Fibroblast of lung (primary cell): ENCODE measurements around the gene CD52. TPM values are rescaled to one million over a fixed set of nuclear protein-coding genes. Genes with fewer than 3 reads are reported as not detected.

Experiments
- DNase-seq, 2 donors: peaks; one replicate each; pipeline versions ENCODE4 v3.0.0 to v3.0.0-alpha.2; 2010; ENCODE audit warnings: low read depth in 2 of 2
- H2AFZ ChIP-seq: 2 replicates; pipeline ENCODE4 v1.5.1; 2012; ENCODE audit warnings: low read length, control low read depth, inconsistent platforms
- H3K27ac ChIP-seq: 2 replicates; pipeline ENCODE4 v1.5.1; 2011; ENCODE audit warnings: low read length, control low read depth; ENCODE audit not compliant: insufficient read depth
- H3K27me3 ChIP-seq: 2 replicates; pipeline ENCODE4 v1.5.1; 2011; ENCODE audit warnings: mild to moderate bottlenecking, low read length; ENCODE audit not compliant: control insufficient read depth, insufficient read depth
- H3K36me3 ChIP-seq: 2 replicates; pipeline ENCODE4 v1.5.1; 2011; ENCODE audit warnings: low read length; ENCODE audit not compliant: control insufficient read depth, insufficient read depth
- H3K4me1 ChIP-seq: 2 replicates; pipeline ENCODE4 v1.5.1; 2011; ENCODE audit warnings: low read length; ENCODE audit not compliant: control insufficient read depth, insufficient read depth; ENCODE audit errors: extremely low read depth
- H3K4me2 ChIP-seq: 2 replicates; pipeline ENCODE4 v1.5.1; 2011; ENCODE audit warnings: low read length, control low read depth; ENCODE audit not compliant: insufficient read depth; ENCODE audit errors: extremely low read depth
- H3K4me3 ChIP-seq, 4 experiments: fragments of 200-600 bp in 1 of 4; sonication (generic) in 1 of 4; replicated peaks in 1 of 4; 2 replicates each; pipeline ENCODE4 v1.5.1; 2011 to 2016; ENCODE audit warnings: low read length in 4 of 4, low read depth in 3 of 4, mild to moderate bottlenecking in 3 of 4, control low read depth in 2 of 4, inconsistent platforms in 1 of 4, mixed read lengths in 1 of 4; ENCODE audit not compliant: insufficient read depth in 1 of 4; ENCODE audit errors: control extremely low read depth in 1 of 4
- H3K79me2 ChIP-seq: 2 replicates; pipeline ENCODE4 v1.5.1; 2012; ENCODE audit warnings: mild to moderate bottlenecking, low read length, inconsistent platforms; ENCODE audit not compliant: control insufficient read depth, insufficient read depth
- H3K9ac ChIP-seq: 2 replicates; pipeline ENCODE4 v1.5.1; 2011; ENCODE audit warnings: mild to moderate bottlenecking, low read length, control low read depth; ENCODE audit not compliant: insufficient read depth
- H3K9me3 ChIP-seq: 2 replicates; pipeline ENCODE4 v1.5.1; 2012; ENCODE audit warnings: low read depth, low read length; ENCODE audit not compliant: control insufficient read depth, insufficient read depth
- H4K20me1 ChIP-seq: 2 replicates; pipeline ENCODE4 v1.5.1; 2011; ENCODE audit warnings: low read length; ENCODE audit not compliant: control insufficient read depth, insufficient read depth; ENCODE audit errors: extremely low read depth
- CTCF ChIP-seq, 2 donors: IDR thresholded peaks in 1 of 2; conservative IDR thresholded peaks in 1 of 2; 1 replicate in 1 of 2; 2 replicates in 1 of 2; pipeline ENCODE4 v1.5.1; 2011 to 2012; ENCODE audit warnings: low read length in 2 of 2, control low read depth in 1 of 2, inconsistent platforms in 1 of 2, low read depth in 1 of 2, mild to moderate bottlenecking in 1 of 2
- EZH2 ChIP-seq: IDR thresholded peaks from 2 replicates; pipeline ENCODE4 v1.5.1; 2012; ENCODE audit warnings: low read length, control low read depth, mild to moderate bottlenecking; ENCODE audit errors: missing control alignments
- polyA plus RNA-seq, 2 donors: library from polyadenylated mRNA; depleted of rRNA in 1 of 2; stranded (reverse) in 1 of 2; unstranded in 1 of 2; fragments of >200 nt; gene quantifications; 2 replicates each; pipeline ENCODE4 v1.2.1, GENCODE V29; 2011 to 2012; ENCODE audit warnings: missing spikeins in 1 of 2
- total RNA-seq: library from RNA; depleted of rRNA; stranded (reverse); fragments of >200 nt; gene quantifications from 2 replicates; pipeline ENCODE4 v1.2.1, GENCODE V29; 2014

CD52 gene
- total and polyA plus RNA-seq, 2 donors (not counting 1 experiment from before 2014, with no cell fraction given), result 0.31 TPM; not detected in 1

- Histone ChIP-seq H3K4me3 (peak overlapping the region; percentile 63 to 96 (median 75)), H4K20me1 (no peaks in the 10 kb centered on the region), H3K27ac (peak overlapping the region; percentile 84), H3K79me2 (peaks cover 39% of the 10 kb centered on the region), H2AFZ (no peak overlapping the region), H3K4me2 (peak overlapping the region; percentile 91), H3K27me3 (no peaks in the 10 kb centered on the region), H3K4me1 (peaks cover 72% of the 10 kb centered on the region), H3K36me3 (peaks cover 14% of the 10 kb centered on the region), H3K9me3 (no peaks in the 10 kb centered on the region), H3K9ac (peak overlapping the region; percentile 77)
- TF ChIP-seq CTCF (conservative IDR thresholded peaks at IDR 0.05 in 1 of 2, IDR thresholded peaks at IDR 0.05 in 1 of 2; ENCODE audit: low read depth in 1 of 2, low read length in 2 of 2) (no peak), EZH2 (no peak)
- DNase-seq, result peak in 1 of 2 donors; percentile 53
These were observed 37.3 kb upstream of the CD52 start for GRCh38 chr1:26280333-26281042.

GRCh38 chr1:26281091-26281958 lies 36.4 kb upstream of the CD52 start:
- TF ChIP-seq CTCF (conservative IDR thresholded peaks at IDR 0.05 in 1 of 2, IDR thresholded peaks at IDR 0.05 in 1 of 2; ENCODE audit: low read depth in 1 of 2, low read length in 2 of 2), result no peak
- TF ChIP-seq EZH2, result no peak
- Histone ChIP-seq H2AFZ (no peak overlapping the region), H3K4me2 (peak overlapping the region; percentile 91), H3K79me2 (peaks cover 39% of the 10 kb centered on the region), H3K4me1 (peaks cover 66% of the 10 kb centered on the region), H3K9me3 (no peaks in the 10 kb centered on the region), H3K27me3 (no peaks in the 10 kb centered on the region), H3K27ac (peak overlapping the region; percentile 9), H3K9ac (no peak overlapping the region), H4K20me1 (no peaks in the 10 kb centered on the region), H3K4me3 (peak overlapping the region; percentile 20 to 96 (median 71)), H3K36me3 (peaks cover 16% of the 10 kb centered on the region)
- DNase-seq, result no peak

- H3K79me2 ChIP-seq, result peaks cover 39% of the 10 kb centered on the region
- H3K4me2 ChIP-seq, result peak overlapping the region; percentile 91
- no peak overlapping the region for H3K9ac ChIP-seq
- H4K20me1 ChIP-seq, result no peaks in the 10 kb centered on the region
- H3K36me3 ChIP-seq, result peaks cover 16% of the 10 kb centered on the region
- no peak overlapping the region for H2AFZ ChIP-seq
- peak overlapping the region; percentile 20 to 96 (median 71) for H3K4me3 ChIP-seq
- H3K27ac ChIP-seq, result peak overlapping the region; percentile 9
- H3K27me3 ChIP-seq, result no peaks in the 10 kb centered on the region
- peaks cover 61% of the 10 kb centered on the region for H3K4me1 ChIP-seq
- TF ChIP-seq EZH2, result no peak
- peak; percentile 57 to 66 for DNase-seq
- no peaks in the 10 kb centered on the region for H3K9me3 ChIP-seq
These were observed 35.8 kb upstream of the CD52 start for GRCh38 chr1:26281971-26282370.
